SW 1271 (cell line): ENCODE results near the gene KCNG1.
"Not testable (repeated sequence)": the region's sequence is repeated elsewhere in the genome, so short reads cannot be mapped to it uniquely, and the experiment has no call there.

Source experiments
- DNase-seq, 2 experiments: peaks; one replicate each; lab custom pipeline; 2025; lab: John Stamatoyannopoulos, UW

KCNG1 gene

DNA sequence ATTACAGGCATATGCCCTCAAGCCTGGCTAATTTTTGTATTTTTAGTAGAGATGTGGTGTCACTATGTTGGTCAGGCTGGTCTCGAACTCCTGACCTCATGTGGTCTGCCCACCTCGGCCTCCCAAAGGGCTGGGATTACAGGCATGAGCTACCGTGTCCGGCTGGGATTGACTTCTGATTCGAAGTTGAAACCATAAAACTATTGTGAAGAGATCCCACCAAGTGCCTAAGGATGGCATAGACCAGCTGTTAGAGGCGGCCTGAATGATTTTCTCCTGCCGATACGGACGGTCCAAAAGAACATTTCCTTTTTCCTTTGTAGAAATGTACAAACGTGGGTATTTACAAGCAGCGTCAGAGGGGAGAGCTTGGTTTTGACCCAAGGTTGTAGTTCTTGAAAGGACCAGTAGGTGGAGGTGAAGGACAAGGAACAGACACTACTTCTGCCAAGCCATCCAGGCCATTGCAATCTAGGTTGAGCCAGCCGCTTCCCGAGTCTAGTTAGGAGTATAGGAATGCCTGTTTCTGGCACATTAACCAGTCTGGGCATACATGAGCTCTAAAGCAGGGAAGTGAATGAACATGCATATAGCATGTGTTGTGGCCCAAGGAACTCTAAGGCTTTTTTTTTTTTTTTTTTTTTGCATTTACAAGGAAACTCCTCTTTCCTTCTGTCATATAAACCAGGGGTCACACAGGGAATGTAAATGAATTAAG is 35.3 kb downstream of the KCNG1 start:
- peak; percentile 59 to 93 for DNase-seq

DNA sequence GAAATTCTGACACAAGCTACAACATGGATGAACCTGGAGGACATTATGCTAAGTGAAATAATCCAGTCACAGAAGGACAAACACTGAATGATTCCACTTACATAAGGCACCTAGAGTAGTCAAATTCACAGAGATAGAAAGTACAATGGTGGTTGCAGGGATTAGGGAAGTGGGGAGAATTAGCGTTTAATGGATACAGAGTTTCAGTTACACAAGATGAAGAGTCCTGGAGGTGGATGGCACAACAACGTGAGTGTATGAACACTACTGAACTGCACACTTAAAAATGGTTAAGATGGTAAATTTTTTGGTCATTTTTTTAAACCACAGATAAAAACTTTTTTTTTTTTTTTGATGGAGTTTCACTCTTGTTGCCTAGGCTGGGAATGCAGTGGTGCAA is 39.6 kb downstream of the KCNG1 start:
- DNase-seq = no peak

DNA sequence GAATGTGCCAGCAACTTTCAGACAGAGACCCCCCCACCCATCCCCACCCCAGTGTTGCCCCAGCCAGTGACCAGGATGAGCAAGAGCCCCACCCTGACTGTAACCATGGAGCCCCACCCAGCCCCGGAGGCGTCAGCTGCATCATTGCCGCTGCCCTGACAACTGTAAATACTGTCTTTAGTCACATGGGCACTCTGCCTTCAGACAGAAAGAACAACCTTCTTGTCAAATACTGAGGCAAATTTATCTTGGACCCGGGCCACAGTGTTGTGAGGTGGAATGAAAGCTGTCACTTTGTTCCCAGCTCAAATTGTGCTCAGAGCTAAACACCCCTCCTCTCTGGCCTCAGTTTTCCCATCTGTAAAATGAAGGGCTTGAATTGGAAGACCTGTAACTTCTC is 40.5 kb downstream of the KCNG1 start:
- DNase-seq = peak in 1 of 2 experiments; percentile 43

DNA sequence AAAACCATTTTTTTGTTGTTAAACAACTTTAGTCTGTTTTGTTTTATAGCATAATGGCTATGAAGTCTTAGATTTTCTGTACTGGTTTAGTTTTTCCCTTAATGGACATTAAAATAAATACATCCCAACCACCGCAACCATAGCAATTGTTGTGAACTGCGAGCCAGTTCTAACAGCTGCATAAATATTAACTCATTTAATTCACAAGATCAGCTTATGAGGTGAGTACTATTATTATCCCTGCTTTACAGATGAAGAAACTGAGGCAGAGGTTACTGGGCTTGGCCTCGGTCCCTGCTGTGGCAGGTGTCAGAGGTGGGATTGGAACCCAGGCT is 41.2 kb downstream of the KCNG1 start:
- DNase-seq = no peak

DNA sequence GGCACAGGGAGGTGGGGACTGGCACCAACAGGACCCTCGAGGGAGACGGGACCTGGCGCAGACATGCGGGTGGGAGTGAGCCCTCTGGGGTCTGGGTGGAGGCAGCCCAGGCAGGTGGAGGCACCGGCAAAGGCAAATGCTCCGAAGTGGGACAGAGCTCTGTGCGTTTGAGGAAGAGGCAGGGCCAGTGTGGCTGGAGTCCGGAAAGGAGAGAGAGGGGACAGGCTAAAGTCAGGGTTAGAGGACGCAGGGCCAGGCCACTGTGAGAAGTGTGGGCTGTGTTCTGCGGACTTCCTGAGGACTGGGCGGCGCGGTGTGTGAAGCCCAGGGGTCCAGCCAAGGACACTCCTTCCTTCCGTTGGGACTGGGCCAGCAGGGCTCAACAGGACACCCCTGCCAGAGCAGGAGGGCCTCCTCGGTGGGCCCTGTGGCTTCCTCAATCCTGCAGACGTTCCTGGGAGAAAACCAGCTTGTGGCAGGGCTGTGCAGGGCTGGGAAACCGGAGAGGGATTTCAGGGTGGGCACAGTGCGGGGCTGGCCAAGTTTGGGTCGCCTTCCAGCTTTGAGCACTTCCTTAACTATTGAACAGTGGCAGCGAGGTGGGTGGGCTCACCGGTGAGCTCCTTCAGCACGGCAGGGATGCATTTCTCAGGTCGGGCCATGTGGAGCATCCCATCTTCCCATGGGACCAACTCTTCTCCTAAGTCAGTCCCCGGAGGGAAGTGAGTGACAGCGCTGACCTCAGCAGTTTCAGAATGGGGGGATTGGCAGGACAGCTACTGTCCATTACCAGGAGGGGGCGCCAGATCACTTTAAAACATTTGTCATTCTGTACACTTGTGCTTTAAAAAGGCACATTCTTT is 41.8 kb downstream of the KCNG1 start:
- peak; percentile 38 to 81 for DNase-seq

DNA sequence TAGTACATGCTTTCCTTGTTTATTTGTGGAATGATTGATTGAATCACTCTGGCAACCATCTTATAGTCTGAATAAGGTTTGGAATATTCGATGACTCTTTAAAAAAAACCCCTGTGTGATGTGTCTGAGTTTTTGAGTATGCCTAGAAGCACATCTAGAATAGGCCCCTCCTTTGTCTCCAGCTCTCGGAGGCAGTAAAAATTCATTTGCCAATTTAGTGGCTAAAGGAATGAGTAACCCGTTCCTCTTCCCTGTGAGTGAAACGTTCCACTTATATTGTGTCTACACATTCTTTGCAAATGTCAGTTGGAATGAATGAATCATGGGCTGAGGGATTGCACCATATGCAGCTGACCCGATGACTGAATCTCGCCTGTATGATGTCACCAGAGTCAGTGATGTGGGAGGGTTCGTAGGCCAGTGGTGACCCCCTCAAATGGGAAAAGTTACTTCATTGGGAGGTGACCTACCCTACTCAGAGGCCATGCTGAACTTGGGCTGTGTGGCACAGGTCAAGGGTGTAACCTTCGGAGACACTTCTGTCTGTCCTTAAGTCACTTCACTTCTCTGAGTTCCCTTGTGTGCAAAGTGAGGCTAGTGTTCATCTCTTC is 42.7 kb downstream of the KCNG1 start:
- DNase-seq = peak; percentile 90

DNA sequence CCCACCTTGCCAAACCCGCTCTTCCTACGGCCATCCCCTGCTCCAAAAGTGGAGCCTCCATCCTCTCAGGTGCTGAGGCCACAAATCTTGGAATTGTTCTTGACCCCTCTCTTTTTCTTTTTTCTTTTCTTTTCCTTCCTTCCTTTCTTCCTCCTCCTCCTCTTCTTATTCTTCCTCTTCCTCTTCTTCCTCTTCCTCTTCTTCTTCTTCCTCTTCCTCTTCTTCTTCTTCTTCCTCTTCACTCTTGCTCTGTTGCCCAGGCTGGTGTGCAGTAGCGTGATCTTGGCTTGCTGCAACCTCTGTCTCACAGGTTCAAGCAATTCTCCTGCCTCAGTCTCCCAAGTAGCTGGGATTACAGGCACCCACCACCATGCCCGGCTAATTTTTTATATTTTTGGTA is 44.4 kb downstream of the KCNG1 start:
- not testable (repeated sequence) for DNase-seq

DNA sequence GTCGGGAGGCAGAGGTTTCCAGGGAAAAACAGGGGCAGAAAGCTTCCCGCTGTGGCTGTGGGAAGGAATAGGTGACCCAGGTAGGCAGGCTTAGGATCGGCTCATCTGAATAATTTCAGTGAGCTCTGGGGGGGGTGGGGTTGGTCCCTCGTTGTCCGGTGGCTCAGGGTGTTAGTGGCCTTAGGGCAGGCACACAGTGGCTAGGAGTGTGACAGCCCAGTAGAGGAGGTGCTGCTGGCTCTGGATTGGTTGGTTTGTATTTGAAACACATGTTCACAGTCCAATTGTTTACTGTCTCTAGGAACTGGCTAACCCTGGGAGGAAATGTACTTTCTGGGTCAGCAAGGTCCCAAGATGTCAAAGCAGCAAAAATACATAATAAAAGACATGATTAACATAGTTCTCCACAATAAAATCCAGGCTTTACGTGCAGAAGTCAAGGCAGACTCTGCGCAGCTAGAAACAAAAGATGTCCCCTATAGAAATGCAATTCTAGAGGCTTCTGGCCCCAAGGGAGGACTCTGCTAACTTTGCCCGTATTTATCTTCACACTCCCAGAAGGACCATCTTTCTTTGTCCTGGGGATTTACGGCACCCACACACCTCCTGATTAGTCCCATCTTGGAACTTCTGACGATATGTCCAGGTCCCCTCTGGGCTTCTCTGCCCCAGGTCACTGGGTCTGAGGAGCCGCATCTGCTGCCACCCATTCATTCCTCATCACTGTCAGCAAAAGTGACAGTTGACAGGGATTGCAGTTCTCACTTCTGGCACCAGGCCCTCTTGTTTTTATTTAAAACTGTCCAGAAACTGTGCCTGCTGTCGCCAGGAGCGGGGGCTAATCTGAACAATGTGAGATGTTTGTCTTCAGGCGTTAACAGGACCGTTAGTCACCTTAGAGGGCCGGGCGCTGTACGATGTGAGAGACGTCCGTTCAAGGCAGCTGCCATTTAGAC is 45.6 kb downstream of the KCNG1 start:
- no peak for DNase-seq

DNA sequence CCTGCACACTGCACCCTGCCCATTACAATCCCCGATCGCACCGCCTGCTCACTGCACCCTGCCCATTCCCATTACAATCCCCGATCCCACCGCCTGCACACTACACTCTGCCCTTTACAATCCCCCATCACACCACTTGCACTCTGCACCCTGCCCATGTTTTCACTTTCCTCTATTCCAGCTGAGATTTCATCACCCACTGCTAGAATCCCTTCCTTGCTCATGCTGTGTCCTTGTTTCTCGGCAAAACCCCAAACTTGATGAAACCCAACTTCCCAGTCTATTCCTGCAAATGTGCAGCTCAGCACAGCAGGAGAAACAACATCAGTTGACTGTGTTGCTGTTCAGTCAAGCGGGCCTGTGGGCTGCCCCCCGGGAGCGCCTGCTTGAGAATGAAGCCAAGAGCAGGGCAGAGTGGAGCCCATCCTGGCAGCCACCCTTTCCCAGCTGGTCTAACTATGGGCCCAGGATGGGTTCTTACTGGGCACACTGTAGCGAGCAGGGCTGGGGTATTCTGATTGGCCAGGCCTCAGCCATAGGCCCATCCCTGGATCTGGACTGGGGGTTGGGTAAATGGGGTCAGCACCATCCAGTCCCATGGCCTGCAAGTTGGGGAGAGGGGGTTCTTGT is 47.1 kb downstream of the KCNG1 start:
- DNase-seq = no peak

DNA sequence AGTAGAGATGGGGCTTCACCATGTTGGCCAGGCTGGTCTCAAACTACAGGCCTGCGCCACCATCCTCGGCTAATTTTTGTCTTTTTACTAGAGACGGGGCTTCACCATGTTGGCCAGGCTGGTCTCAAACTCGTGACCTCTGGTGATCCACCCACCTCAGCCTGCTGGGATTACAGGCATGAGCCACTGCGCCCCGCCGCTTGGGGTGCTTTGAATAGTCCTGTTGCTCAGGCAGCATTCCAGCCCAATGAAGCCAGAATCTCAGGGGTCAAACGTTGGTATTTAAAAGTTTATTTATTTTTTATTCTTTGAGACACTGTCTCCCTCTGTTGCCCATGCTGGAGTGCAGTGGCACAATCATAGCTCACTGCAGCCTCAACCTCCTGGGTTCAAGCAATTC is 53.0 kb downstream of the KCNG1 start:
- DNase-seq = no peak

DNA sequence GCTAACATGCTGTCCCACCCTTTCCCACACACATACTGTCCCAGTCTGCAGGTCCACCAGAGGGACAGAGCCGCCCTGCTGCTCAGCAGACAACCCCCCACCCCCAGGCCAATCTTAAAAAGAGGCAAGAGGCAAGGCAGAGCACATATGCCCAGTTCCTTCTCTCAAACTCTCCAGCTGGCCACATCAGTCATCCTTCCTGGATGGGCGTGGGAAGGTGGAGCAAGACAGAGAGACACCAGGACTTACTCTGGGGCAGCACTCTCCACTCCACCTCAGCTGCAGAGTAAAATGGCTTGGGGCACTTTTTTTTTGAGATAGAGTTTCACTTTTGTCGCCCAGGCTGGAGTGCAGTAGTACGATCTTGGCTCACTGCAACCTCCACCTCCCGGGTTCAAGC is 53.5 kb downstream of the KCNG1 start:
- no peak for DNase-seq

DNA sequence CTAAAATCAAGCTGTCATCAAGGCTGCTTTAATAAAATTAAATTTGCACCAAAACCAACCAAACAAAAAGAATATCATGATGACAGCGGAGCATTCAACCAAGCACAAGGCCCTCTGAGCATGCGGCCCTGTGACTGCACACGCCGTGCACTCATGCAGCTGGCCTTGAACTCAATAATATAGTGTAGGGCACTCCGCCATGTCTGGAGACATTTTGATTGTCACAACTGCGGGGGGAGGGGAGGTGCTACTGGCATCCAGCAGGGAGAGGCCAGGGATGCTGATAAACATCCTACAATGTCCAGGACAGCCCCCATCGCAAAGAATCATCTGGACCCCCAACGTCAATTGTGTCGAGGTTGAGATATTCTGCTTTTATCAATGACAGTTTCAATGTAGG is 54.6 kb downstream of the KCNG1 start:
- DNase-seq = no peak

DNA sequence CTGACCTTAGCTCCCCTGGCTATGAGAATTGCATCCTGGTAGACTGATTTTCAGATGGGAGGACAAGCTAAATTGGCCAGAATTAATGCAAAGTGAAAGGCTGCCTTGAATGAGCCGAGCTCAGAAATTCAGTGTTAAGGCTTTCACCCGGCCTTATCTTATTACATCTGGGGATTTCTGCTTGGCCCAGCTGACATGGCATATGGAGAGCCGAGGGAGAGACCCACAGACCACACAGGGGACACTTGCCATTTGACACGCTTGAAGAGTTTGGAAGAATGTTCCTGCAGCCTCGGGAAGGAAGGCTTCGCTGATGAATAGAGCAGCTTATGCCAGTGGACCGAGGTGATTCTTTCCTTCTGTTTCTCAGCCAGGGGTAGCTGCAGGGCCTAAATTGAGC is 55.3 kb downstream of the KCNG1 start:
- no peak for DNase-seq

DNA sequence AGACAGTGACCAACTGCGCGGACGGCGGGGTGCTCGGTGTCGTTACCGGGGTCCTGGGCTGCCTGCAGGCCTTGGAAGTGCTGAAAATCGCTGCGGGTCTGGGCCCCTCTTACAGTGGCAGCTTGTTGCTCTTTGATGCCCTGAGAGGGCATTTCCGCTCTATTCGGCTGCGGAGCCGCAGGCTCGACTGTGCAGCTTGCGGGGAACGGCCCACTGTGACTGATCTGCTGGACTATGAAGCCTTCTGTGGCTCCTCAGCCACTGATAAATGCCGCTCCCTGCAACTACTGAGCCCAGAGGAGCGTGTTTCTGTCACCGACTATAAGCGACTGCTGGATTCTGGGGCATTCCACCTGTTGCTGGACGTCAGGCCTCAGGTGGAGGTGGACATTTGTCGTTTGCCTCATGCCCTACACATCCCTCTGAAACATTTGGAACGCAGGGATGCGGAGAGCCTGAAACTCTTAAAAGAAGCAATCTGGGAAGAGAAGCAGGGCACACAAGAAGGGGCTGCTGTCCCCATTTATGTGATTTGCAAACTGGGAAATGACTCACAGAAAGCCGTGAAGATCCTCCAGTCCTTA is 63.3 kb downstream of the KCNG1 start:
- DNase-seq = no peak

DNA sequence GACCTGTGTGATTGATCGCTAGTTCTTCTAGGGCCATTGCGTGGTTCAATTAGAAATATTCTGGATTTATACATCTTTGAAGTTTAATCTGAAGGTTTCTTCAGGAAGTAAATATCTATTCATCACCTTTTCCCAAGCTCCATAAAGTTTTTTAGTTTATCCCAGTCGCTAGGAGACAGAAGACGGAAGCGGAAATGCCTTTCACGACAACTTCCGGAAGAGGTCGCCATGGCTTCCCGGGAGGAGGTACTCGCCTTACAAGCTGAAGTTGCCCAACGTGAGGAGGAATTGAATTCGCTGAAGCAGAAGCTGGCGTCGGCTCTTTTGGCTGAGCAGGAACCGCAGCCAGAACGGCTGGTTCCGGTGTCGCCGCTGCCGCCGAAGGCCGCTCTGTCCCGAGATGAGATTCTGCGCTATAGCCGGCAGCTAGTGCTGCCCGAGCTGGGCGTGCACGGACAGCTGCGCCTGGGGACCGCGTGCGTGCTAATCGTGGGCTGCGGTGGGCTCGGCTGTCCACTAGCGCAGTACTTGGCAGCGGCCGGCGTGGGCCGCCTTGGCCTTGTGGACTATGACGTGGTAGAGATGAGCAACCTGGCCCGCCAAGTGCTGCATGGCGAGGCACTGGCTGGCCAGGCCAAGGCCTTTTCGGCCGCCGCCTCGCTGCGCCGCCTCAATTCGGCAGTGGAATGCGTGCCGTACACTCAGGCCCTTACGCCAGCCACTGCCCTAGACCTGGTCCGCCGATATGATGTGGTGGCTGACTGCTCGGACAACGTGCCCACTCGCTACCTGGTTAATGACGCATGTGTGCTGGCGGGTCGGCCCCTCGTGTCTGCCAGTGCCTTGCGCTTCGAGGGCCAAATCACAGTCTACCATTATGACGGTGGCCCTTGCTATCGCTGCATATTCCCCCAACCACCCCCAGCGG is 64.0 kb downstream of the KCNG1 start, which contains the start of gene MOCS3:
Gene MOCS3, plus strand, starts transcription at position 204 of the 928 bp plus-strand sequence. Its CDS starts 25 bp downstream, at position 229.
- DNase-seq = peak; percentile 90 to 96

DNA sequence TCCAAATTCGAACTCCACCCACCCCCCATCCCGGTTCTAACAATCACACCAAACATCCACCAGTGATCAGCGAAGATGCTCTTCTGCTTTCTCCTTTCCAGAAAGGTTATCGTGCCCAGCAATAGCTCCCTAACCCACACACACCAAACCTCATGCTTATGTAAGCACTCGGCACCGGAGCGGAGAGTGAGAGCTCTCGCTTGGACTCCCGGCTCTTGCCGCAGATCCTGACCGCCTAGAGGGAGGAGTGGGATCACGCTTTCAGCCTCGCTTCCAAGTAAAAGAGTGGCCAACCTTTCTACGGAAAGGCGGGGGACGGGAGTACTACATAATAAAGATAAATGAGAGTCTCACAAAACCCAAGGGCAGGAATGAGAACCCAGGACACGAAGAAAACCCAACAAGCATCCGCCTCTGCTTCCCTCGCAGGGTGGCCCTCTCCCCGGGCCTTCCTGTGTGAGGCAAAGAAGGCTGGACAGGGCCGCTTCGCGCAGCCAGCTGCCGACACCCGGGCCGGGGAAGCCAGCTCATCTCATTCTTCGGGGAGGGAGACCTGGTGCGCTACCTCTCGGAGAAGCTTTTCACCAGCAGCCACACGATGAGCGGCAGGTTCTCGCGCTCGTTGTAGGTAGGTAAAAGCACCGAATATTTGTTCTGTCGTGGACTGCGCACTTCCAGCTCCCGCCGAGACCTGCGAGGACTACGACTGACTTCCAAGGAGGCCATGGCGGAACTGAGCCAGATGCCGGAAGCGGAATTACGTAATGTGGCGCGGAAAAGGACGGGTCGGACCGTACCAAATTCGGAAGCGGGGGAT is 64.9 kb downstream of the KCNG1 start, which contains the start of gene DPM1:
Gene DPM1, minus strand, starts transcription at position 735 of the 817 bp plus-strand sequence. Its CDS starts 9 bp downstream, at position 726.
- peak in 1 of 2 experiments; percentile 90 for DNase-seq

DNA sequence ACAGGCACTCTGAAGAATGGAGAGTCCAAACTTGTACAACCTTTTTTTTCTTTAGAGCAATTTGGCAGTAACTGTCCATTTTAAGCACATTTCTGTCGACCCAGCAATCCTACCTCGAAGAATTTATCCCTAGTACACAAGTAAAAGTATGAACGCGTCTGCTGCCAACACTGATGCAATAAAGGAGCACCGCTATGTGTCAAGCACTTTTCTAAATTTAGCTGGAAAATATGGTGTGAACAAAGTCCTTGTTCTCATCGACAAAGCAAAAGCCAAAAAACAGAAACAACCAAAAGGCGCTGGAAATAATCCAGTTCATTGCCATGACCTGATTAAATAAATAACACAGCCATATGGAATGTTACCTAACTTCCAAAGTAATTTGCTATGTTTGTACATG is 65.6 kb downstream of the KCNG1 start:
- DNase-seq = no peak

DNA sequence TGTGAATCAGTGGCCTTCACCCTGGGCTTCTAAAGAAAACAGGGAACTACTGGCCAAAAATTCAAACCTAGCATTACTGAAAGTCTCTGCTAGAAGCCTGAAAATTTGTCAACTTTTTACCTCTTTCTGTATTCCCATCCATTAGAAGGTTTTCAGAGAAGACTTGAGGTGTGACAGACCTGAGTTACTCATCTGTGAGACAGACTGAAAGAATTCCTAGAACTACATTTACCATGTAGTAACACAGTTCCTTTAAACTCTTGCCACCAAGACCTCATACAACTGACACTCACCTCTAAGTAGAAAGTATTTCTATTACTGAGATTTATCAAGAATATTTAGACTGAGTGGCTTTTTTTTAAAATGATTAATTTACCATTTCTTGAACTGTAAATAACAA is 69.1 kb downstream of the KCNG1 start:
- no peak for DNase-seq
